Measurements from ENCODE around the gene SERTAD1.
"Not testable (repeated sequence)": the region's sequence is repeated elsewhere in the genome, so short reads cannot be mapped to it uniquely, and the experiment has no call there.

The SERTAD1 gene

DNA sequence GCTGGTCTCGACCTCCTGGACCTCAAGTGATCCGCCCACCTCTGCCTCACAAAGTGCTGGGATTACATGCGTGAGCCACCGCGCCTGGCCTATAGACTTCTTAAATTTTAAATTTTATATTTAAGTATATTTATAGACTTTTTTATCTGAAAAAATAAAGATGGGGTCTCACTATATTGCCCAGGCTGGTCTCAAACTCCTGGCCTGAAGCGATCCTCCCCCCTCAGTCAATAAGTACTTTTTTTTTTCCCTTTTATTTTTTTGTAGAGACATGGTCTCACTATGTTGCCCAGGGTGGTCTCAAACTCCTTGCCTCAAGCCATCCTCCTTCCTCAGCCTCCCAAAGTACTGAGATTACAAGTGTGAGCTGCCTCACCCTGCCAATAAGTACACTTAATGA is 1.9 kb downstream of the SERTAD1 start:
- in situ Hi-C loops (cut with MboI; ENCODE audit: low sequenced_read_pairs): no loop called here

DNA sequence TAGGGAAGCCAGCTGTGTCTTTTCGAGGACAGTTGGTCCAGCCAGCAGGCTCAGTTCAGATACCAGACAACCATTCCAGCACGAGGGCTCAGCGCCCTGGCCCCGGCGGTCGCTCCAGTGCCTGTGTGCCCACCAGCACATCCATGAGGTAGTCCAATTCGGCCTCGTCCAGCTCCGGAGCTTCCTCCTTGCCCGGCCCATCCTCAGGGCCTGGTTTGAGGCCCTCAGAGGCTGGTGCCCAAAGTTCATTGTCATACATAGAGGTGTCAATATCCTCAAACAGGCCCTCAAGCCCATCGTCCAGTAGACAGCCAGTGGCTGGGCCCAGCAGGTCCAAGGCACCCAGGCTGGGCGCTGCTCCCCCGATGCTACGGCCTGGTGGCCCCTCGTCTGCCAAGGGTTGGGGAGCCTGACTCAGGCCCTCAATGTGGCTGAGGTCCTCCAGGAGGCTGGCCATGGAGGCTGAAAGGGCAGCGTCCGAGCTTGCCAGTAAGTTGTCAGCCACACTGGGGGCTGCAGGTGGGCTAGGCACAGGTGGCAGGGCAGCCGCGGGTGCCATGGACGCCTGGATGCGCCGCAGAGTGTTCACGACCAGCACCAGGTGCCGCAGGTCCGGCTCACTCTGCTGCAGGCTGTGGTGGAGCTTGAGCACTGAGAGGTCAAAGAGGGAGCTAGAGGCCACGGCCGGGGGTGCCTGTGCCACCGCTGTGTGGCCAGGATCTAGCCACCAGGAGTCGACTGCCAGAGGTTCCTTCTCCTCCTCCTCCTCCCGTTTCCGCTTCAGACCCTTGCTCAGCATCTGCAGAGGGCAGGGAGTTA is 2.8 kb downstream of the SERTAD1 start:
- in situ Hi-C loops (cut with MboI; ENCODE audit: low sequenced_read_pairs): no loop called here

DNA sequence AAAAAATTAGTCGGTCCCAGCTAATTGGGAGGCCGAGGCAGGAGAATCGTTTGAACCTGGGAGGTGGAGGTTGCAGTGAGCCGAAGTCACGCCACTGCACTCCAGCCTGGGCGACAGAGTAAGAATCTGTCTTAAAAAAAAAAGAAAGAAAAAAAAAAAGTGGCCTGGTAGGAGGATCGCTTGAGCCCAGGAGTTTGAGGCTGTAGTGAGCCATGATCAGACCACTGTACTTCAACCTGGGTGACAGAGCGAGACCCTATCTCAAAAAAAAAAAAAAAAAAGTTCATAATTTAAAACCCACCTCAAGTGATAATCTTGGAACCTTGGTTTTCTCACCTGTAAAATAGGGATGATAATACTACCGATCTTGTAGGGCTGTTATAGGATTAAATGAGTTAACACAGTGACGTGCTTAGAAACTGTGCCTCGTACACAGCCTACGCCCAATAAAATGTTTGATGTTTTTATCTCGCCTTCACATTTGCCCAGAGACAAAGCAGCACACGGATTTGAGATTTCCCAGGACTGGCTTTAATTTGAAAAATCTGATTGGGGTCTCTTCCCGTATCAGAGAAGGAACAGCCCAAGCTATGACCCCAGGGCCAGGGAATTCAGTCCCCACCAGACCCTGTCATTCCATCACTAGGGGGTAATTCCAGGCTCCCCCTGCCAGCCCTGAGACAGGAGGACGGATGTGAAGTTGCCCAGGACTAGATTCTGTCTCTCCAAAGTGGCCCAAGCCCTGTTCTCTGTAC is 3.6 kb downstream of the SERTAD1 start:
- in situ Hi-C loops (cut with MboI; ENCODE audit: low sequenced_read_pairs): no loop called here

DNA sequence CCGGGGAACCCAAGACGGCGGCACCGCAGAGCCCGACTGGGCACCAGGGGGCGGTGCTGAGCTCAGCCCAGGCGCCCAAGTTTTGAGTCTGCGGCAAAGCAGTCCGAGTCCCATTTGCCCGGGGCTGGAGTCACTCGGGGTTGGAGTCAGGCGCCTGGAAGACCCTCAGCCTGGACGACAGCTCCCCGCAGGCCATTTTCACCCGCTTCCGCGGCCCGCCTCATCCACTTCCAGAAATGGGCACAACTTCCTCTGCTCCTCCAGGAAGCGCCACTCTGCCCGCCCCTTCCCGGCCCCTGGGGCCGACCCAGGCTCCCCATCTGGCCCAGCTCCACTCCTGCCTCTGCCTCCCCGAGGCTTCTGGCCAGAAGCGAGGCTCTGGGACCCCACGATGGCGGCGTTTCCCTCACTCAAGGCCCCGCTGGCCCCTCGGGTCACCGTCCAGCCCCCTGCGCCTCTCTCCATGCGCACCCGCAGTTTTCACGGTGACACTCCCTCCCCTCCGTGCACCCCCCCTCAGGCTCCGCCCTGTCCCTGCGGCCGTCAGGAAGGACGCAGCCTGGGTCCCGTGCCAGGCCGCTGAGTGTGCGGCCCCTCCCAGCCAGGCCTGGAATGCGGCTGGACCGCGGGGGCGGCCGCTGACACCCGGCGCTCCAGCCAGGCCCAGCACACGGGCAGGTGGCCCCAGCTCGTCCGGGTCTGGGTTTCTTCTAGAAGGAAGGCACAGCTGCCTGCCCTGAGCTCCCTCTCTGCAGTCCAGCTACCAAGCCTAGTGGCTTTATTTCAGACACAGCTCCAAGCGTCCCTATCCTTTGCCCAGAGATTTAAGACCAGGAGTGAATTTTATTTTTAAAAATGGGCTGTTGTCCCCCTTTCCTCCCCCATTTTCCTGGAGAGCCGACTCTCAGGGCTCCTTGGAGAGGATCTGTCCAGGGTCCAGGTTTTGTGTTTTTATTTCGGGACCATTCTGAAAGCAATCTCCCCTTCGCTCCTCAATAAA is 4.7 kb downstream of the SERTAD1 start:
- in situ Hi-C loops (cut with MboI; ENCODE audit: low sequenced_read_pairs): no loop called here

DNA sequence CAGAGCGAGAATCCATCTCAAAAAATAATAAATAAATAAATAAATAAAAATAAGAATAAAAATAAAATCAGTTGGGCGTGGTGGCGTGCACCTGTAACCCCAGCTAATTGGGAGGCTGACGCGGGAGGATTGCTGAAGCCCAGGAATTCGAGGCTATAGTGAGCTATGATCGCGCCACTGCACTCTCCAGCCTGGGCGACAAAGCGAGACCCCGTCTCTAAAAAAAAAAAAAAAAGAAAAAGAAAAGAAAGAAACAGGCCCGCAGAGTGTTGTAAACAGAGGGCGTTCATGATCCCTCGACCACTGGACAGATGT is 5.4 kb downstream of the SERTAD1 start:
- in situ Hi-C loops (cut with MboI; ENCODE audit: low sequenced_read_pairs): no loop called here

DNA sequence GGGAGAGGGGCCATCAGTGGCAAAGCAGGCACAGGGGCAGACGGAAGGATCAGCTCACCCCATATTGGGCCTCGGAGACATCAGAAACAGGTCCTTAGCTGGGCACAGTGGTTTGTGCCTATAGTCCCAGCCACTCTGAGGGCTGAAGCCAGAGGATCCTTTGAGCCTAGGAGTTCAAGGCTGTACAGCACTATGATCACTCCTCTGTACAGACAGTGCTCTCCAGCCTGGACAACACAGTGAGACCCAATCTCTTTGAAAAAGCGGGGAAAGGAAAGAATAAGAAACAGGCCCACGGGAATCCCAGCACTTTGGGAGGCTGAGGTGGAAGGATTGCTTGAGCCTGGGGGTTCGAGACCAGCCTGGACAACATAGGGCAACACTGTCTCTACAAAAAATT is 6.0 kb downstream of the SERTAD1 start:
- in situ Hi-C loops (cut with MboI; ENCODE audit: low sequenced_read_pairs): no loop called here

DNA sequence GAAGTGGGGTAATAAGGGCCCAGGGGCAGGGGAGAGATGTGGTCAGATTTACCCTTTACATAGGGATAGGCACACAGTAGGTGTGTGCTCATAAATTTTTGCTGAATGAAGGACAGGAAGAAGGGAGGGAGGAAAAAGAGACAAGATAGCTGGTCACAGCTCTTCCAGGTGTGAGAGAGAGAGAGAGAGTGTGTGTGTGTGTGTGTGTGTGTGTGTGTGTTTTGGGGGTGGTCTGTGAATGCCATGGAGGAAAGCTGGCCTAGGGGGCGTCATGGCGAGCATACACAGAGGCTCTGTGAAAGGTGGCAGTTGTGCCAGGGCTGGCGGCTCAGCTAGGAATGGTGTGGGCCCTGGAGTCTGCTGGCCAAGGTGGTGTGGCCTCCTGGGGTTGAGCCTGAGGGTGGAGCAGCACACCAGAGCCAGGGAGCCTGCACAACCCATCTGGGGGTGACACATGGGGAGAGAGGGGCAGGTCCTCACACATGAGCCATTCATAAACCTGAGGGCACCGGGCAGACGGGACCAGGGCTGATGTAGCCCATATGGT is 6.7 kb downstream of the SERTAD1 start:
- in situ Hi-C loops (cut with MboI; ENCODE audit: low sequenced_read_pairs): no loop called here

DNA sequence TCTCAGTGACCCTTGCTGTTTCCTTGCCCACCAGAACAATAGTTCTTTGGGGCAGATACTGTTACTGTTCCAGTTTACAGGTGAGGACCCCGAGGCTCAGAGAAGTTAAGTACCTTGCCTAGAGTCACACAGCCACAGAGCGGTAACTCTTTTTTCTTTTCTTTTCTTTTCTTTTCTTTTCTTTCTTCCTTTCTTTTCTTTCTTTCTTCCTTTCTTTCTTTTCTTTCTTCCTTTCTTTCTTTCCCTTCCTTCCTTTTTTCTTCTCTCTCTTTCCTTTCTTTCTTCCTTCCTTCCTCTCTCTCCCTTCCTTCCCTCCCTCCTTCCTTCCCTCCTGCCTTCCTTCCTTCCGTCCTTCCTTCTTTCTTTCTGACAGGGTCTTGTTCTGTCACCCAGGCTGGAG is 7.8 kb downstream of the SERTAD1 start:
- in situ Hi-C loops (cut with MboI; ENCODE audit: low sequenced_read_pairs): no loop called here

DNA sequence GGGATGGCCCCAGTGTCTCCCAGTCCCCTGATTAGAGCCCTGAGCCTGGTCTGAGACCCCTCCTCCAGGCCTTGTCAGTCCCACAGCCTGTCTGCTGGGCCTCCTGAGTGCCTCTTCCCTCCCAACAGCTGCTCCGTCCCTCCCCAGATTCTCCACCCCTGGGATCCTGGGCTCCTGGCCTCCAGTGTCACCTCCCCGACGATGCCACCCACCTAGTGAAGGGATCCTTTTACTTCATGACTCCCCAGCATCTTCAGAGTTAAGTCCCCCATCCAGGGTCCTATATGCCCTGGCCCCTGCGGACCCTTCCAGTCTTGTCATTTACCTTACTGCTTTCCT is 8.2 kb downstream of the SERTAD1 start:
- in situ Hi-C loops (cut with MboI; ENCODE audit: low sequenced_read_pairs): no loop called here

DNA sequence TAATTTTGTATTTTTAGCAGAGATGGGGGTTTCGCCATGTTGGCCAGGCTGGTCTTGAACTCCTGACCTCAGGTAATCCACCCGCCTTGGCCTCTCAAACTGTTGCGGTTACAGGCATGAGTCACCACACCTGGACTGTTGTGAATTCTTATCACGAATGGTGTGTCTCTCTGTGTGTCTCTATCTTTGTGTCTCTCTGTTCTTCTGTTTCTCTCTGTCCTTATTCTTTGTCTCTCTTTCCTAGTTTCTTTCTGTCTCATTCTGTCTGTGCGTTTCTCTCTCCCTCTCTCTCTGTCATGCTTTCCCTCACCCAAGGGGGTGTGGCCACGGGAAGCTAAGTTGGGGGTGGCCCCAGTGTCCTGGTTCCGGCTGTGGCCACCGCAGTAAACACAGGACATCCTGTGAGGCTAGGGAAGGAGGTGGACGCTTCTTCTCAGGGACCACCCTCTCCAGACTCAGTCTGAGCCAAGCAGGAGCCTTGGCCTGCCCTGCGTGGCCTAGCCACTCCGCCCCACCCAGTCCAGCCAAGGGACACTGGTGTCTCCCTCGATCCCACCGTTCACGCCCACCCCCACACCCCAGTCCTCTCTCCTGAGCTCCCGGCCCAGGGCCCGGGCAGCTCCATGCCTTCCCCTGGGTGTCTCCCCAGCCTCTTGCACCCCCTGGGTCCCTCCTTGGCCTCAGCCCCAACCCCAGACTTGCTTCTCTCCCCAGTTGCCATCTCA is 8.7 kb downstream of the SERTAD1 start:
- in situ Hi-C loops (cut with MboI; ENCODE audit: low sequenced_read_pairs): no loop called here

DNA sequence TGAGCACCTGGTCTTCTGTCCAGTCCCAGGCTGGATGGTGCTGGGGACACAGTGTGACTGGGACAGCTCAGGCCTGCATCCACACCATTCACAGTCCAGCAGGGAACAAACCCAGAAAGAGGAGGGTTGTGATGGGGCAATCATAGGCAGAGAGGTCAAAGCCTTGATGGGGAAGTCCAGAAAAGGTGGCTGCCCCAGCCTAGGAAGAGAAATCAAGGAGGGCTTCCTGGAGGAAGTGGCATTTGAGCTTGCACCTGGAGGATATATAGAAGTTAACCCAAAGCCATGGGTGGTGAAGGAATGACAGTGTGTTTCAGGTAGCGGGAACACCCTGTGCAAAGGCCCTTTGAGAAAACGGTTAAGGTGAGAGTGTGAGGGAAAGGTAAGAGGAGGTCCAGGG is 10.0 kb downstream of the SERTAD1 start:
- in situ Hi-C loops (cut with MboI; ENCODE audit: low sequenced_read_pairs): no loop called here

DNA sequence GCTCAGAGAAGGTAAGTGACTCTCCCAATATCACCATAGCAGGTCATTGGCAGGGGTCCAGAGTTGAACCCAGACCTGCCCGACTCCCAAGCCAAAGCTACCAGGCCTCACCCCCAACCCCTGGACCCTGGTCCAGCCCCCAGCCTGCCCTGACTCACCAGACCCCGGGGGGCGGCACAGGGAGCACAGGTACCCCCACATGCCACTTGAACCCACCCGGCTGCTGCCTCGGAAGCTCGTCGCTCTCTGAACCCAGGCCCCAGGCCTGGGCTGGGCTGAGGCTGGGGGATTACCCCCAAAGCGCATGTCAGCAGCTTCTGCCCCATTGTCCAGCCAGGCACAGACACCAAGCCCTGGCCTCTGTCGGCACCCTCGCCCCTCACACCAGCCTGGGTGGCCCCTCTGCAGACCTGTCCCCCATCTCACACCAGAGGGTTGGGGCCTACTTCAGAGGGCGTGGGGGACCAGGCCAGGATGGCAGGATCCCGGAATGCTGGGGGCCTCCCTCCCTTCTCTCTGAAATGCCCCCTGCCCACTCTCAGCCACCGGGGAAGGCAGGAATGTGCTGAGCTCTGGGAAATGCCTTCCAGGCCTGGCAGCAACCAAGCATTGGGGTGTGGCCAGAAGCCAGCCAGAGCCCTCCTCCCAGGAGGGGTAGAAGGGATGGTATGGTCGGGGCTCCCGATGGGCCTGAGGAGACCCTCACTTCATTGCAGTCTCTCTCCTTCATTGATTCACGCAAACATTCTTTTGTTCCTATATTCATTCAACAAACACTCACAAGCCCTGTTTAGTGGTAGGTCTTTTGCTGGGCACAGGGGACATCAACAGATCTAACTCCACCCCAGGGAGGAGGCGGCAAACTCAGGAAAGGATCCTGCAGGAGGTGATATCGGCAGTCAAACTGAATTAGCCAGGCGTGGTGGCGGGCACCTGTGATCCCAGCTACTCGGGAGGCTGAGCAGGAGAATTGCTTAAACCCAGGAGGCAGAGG is 11.0 kb downstream of the SERTAD1 start:
- in situ Hi-C loops (cut with MboI; ENCODE audit: low sequenced_read_pairs): no loop called here

DNA sequence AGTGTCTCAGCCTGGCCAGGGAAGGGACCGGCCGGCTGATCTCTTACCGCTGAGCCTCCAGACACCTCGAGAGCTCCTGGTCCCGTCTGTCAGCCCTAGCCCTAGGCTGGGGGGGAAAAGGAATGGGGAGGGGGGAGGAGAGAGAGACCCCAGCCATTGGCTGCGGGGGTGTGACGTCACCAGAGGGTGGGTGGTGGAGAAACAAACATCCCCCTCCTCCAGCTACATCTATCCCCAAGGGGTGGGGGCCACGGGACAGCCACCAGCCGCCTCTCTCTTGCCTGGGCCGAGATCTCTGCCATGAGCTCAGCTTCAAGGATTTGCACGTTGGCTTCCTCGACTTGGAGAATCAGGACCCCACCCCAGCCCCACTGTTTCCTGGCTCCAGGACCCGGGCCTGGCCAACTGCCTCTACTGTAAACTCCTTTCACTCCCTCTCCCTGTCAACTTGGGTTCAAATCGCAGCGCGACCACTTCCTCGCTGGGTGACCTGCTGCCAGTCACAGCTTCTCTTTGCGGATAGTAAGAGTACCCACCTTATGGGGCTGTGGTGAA is 12.4 kb downstream of the SERTAD1 start, which contains the start of gene PRX:
PRX (minus strand) TSS at position 88 of the 555 bp plus-strand sequence. CDS start 5,446 bp downstream, outside the sequence.
- in situ Hi-C loops (cut with MboI; ENCODE audit: low sequenced_read_pairs): no loop called here

DNA sequence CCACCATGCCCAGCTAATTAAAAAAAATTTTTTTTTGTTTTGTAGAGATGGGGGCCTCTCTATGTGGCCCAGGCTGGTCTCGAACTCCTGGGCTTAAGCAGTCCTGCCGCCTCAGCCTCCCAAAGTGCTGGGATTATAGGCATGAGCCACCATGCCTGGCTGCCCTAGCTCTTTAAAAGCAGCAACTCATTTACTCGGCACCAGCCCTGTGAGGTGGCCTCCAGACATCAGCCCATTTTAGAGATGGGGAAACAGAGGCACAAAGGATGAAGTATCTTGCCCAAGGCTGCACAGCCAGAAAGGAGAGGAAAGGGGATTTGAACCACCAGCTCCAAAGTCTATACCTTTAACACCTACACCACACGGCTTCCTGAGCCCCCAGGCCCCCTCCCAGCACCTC is 12.9 kb downstream of the SERTAD1 start:
- in situ Hi-C loops (cut with MboI; ENCODE audit: low sequenced_read_pairs): no loop called here

DNA sequence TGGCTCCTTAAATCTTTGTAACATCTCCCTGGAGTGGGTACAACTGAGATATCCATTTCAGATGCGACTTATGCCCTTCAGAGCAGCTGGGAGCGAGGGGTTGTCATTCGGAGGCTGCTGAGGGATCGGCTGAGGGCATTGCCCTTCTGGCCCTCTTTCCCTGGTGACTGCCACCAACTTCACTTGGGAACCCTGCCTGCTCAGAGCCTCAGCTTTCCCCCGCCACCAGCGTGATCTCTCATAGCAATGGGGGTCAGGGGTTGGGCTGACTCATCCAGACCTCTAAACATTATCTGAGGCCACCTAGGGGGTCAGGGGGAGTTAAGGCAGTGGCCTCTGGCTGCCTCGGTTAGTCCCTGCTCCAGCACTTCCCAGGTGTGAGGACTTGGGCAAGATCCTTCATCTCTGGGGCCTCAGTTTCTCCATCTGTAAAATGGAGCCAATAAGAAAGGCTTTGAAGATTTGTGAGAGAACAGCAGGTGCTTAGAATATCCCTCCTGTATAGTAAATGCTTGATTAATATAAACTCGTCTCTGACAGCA is 13.8 kb downstream of the SERTAD1 start:
- in situ Hi-C loops (cut with MboI; ENCODE audit: low sequenced_read_pairs): no loop called here

DNA sequence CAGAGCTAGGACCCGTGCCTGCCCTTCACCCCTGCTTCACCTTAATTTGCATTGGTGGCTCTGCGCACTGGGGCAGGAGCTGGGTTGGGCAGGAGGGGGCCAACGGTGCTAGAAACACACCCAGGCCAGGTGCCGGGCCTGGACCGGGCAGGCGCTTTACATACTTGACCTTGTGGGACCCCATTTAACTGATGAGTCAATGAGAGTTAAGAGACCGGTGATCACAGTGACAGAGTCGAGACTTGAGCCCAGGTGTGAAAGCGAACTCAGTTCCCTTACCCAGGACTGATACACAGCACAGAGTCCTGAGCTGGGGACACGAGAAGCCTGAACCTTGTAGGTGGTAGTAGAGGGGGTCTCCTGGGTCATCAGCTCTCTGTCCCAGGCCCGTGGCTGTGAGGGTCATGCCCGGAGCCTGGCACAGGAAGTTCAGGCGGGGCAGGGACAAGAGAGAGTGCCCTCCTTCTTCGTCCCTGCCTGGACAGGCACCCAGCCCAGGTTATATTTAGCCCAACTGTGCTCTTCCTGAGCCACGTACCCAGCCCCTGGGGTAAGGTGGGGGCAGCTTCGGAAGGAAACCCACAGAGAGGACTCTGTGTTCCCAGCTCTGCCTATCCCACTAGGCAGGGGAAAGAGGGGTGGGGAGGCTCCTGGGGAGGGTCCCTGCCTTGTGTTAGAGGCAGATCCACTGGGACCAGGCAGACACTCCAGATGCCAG is 14.5 kb downstream of the SERTAD1 start:
- in situ Hi-C loops (cut with MboI; ENCODE audit: low sequenced_read_pairs): no loop called here

DNA sequence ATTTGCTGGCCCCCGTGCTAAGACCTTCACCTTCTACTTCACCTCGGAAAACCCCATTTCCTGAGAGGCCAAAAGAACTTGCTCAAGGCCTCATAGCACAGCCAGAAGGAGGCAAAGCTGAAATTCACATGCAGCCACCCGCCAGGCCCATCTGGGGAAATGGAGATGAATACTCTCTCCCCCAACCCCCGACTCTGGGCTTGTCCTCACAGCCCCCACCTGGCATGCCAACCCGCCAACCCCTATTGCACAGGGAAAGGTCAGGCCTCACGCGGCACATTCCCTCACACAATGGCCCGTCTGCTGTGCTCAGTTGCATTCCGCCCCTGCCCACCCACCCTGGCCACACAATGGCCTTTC is 15.8 kb downstream of the SERTAD1 start:
- in situ Hi-C loops (cut with MboI; ENCODE audit: low sequenced_read_pairs): no loop called here

DNA sequence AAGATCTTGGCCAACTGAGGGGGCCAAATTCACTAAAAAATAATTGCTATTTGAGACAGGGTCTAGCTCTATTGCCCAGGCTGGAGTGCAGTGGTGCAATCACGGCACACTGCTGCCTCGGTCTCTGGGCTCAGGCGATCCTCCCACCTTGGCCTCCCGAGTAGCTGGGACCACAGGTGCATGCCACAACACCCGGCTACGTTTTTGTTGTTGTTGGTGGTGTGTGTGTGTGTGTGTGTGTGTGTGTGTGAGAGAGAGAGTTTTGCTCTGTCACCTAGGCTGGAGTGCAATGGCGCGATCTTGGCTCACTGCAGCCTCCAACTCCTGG is 17.2 kb downstream of the SERTAD1 start:
- in situ Hi-C loops (cut with MboI; ENCODE audit: low sequenced_read_pairs): not testable (repeated sequence)
